Upper lobe of left lung (tissue), 6 donors: Measurements from ENCODE around the gene BID. TPM values are rescaled to one million over a fixed set of nuclear protein-coding genes. Genes with fewer than 3 reads are reported as not detected.

Source experiments
- ATAC-seq, 2 donors: fragments of 200-7000 bp; cut with Tn5 transposase; one replicate each; pipeline ENCODE4 v1.9.1; 2022; ENCODE audit warnings: mild to moderate bottlenecking in 2 of 2, moderate library complexity in 2 of 2; ENCODE audit not compliant: low FRiP score in 2 of 2
- DNase-seq, 2 donors: peaks; one replicate each; pipeline ENCODE4 v3.0.0-alpha.2; 2019 to 2020
- H3K27ac ChIP-seq, 4 donors: fragments of 200-600 bp; sonication (generic); one replicate each; pipeline ENCODE4 v1.5.1; 2016 to 2019
- H3K27me3 ChIP-seq, 4 donors: fragments of 200-600 bp; sonication (generic); one replicate each; pipeline ENCODE4 v1.5.1; 2017 to 2019
- H3K36me3 ChIP-seq, 4 donors: fragments of 200-600 bp; sonication (generic); one replicate each; pipeline ENCODE4 v1.5.1; 2016 to 2019
- H3K4me1 ChIP-seq, 4 donors: fragments of 200-600 bp; sonication (generic); one replicate each; pipeline ENCODE4 v1.5.1; 2018 to 2019
- H3K4me3 ChIP-seq, 4 donors: fragments of 200-600 bp; sonication (generic); one replicate each; pipeline ENCODE4 v1.5.1; 2017 to 2019; ENCODE audit warnings: mild to moderate bottlenecking in 2 of 4, moderate library complexity in 1 of 4
- H3K9me3 ChIP-seq, 4 donors: fragments of 200-600 bp; sonication (generic); one replicate each; pipeline ENCODE4 v1.5.1; 2018 to 2019
- CTCF ChIP-seq, 6 experiments: fragments of 450-650 bp in 4 of 6; fragments of 200-600 bp in 2 of 6; sonication (generic) in 2 of 6; IDR thresholded peaks; one replicate each; pipeline ENCODE4 v1.5.1; 2016 to 2019; ENCODE audit warnings: antibody characterized with exemption in 6 of 6
- EP300 ChIP-seq, 4 donors: sonication (generic); formaldehyde crosslinking; IDR thresholded peaks; one replicate each; pipeline ENCODE4 v1.5.1; 2017; ENCODE audit warnings: antibody characterized with exemption in 4 of 4, control low read depth in 2 of 4
- POLR2A ChIP-seq, 4 donors: fragments of 450-650 bp; IDR thresholded peaks; one replicate each; pipeline ENCODE4 v1.5.1; 2016 to 2017; ENCODE audit warnings: antibody characterized with exemption in 4 of 4, mild to moderate bottlenecking in 2 of 4
- POLR2AphosphoS5 ChIP-seq, 2 donors: sonication (generic); formaldehyde crosslinking; IDR thresholded peaks; one replicate each; pipeline ENCODE4 v1.5.1; 2017; ENCODE audit warnings: antibody characterized with exemption in 2 of 2
- WGBS, 2 donors: methylation state at CpG; one replicate each; pipeline ENCODE4 v1.1.5; 2017 to 2018; 5-methylcytosine and 5-hydroxymethylcytosine counted together
- small RNA-seq, 4 donors: library from RNA; depleted of rRNA; stranded (forward); fragments of <200 nt; gene quantifications; one replicate each; pipeline ENCODE3, GENCODE V24; 2016
- total RNA-seq, 6 donors: library from RNA; depleted of rRNA in 4 of 6; stranded (reverse); fragments of >200 nt in 4 of 6; gene quantifications; one replicate each; pipeline versions ENCODE4 v1.1.0 to v1.2.1, GENCODE V29; 2016 to 2021
- donor health status: DM: no; HTN: no; CAD: no; lungs with moderate emphysema.
- donor health status: DM: no; HTN: yes; CAD: no; lungs with severe emphysema.

BID gene
- total RNA-seq, 6 donors from 2014 or later: 10.5 to 55.9 (median 27.3) TPM

- DNase-seq (no peak), ATAC-seq (no peak)
- no peak overlapping the region for H3K27ac ChIP-seq
- no peaks in the 10 kb centered on the region for H3K9me3 ChIP-seq
- H3K4me1 ChIP-seq: no peaks in the 10 kb centered on the region
- no peaks in the 10 kb centered on the region for H3K27me3 ChIP-seq
- TF ChIP-seq CTCF (IDR thresholded peaks at IDR 0.05) (no peak), POLR2A (IDR thresholded peaks at IDR 0.05) (no peak), POLR2AphosphoS5 (IDR thresholded peaks at IDR 0.05) (no peak), EP300 (IDR thresholded peaks at IDR 0.05) (no peak)
- H3K36me3 ChIP-seq: peaks cover 0 to 32% (median 11%) of the 10 kb centered on the region in 4 donors
- WGBS, 2 donors: 74 to 75% methylated on average over 2 of the region's 2 CpGs
- no peak overlapping the region for H3K4me3 ChIP-seq
These were observed 80.1 kb downstream of the BID start for GRCh38 chr22:17694193-17694592.

GRCh38 chr22:17692841-17693240, 81.4 kb downstream of the BID start:
- 88 to 93% methylated on average over 4 of the region's 4 CpGs for WGBS, 2 donors
- DNase-seq (no peak), ATAC-seq (no peak)
- no peaks in the 10 kb centered on the region for H3K4me1 ChIP-seq
- H3K4me3 ChIP-seq: no peak overlapping the region
- H3K27me3 ChIP-seq: no peaks in the 10 kb centered on the region
- H3K36me3 ChIP-seq: peaks cover 0 to 34% (median 13%) of the 10 kb centered on the region in 4 donors
- no peaks in the 10 kb centered on the region for H3K9me3 ChIP-seq
- no peak overlapping the region for H3K27ac ChIP-seq
- TF ChIP-seq POLR2AphosphoS5 (IDR thresholded peaks at IDR 0.05) (no peak), EP300 (IDR thresholded peaks at IDR 0.05) (no peak), CTCF (IDR thresholded peaks at IDR 0.05) (no peak), POLR2A (IDR thresholded peaks at IDR 0.05) (no peak)

- TF ChIP-seq POLR2AphosphoS5 (IDR thresholded peaks at IDR 0.05): no peak
- no peak for TF ChIP-seq POLR2A (IDR thresholded peaks at IDR 0.05)
- no peak for TF ChIP-seq EP300 (IDR thresholded peaks at IDR 0.05)
- TF ChIP-seq CTCF (IDR thresholded peaks at IDR 0.05): no peak
- ATAC-seq (no peak), DNase-seq (no peak)
- peaks cover 0 to 24% (median 9%) of the 10 kb centered on the region in 4 donors for H3K36me3 ChIP-seq
- no peak overlapping the region for H3K27ac ChIP-seq
- 81 to 88% methylated on average over 3 of the region's 3 CpGs for WGBS, 2 donors
- H3K4me3 ChIP-seq: no peak overlapping the region
- H3K9me3 ChIP-seq: no peaks in the 10 kb centered on the region
- no peaks in the 10 kb centered on the region for H3K27me3 ChIP-seq
- H3K4me1 ChIP-seq: no peaks in the 10 kb centered on the region
These were observed 90.0 kb downstream of the BID start for GRCh38 chr22:17684245-17684644.

Small RNA genes lying within 50 kb of the gene (small RNA-seq; reads per million reads assigned to genes)
- gene MIR3198-1: 0 reads per million in 4 donors

Other genes with a start within 250 kb of the BID start
- 1 to 10 TPM in 3 of 6 donors, under 1 TPM in 3; 0.69 to 3.1 (median 1.1) TPM for gene SLC25A18, start 211.0 kb downstream of the BID start, total RNA-seq
- gene ATP6V1E1, start 145.7 kb downstream of the BID start, total RNA-seq: 100 to 1,000 TPM in 5 of 6 donors, 10 to 100 TPM in 1; 63.5 to 153 (median 130) TPM
- 10 to 100 TPM; 40.4 to 67.1 (median 45.7) TPM for gene BCL2L13, start 135.7 kb downstream of the BID start, total RNA-seq